Activated naive CD4-positive, alpha-beta T cell treated with anti-CD3 and anti-CD28 coated beads for 36 hours (primary cell): ENCODE results near the gene DISP1. TPM values are rescaled to one million over a fixed set of nuclear protein-coding genes. Genes with fewer than 3 reads are reported as not detected.

Source experiments
- CTCF ChIA-PET: fragments of 350-600 bp; sonication (Branson Sonifier 250); formaldehyde crosslinking; loops from one replicate; lab custom pipeline; 2021; ENCODE audit warnings: antibody characterized with exemption; lab: Charles Lee
- DNase-seq: peaks from one replicate; pipeline ENCODE4 v3.0.0-alpha.2; 2020
- H3K27ac Mint-ChIP-seq: one replicate; pipeline ENCODE4 v1.8.0; 2021; ENCODE audit warnings: mild to moderate bottlenecking, mixed read lengths
- H3K27me3 Mint-ChIP-seq: one replicate; pipeline ENCODE4 v1.8.0; 2021; ENCODE audit warnings: low read depth, mixed read lengths
- H3K36me3 Mint-ChIP-seq: one replicate; pipeline ENCODE4 v1.8.0; 2021; ENCODE audit warnings: low read depth, mixed read lengths
- H3K4me1 Mint-ChIP-seq: one replicate; pipeline ENCODE4 v1.8.0; 2021; ENCODE audit warnings: low read depth, mixed read lengths
- H3K4me3 Mint-ChIP-seq: one replicate; pipeline ENCODE4 v1.8.0; 2021; ENCODE audit warnings: mild to moderate bottlenecking, moderate library complexity, mixed read lengths
- H3K9me3 Mint-ChIP-seq: one replicate; pipeline ENCODE4 v1.8.0; 2021; ENCODE audit warnings: mixed read lengths
- intact Hi-C: fragments of 100-400 bp; cut with micrococcal nuclease; formaldehyde crosslinking; loops from one replicate; pipeline ENCODE4 v1.15.1; 2023
- total RNA-seq, 2 experiments: library from RNA; stranded (reverse); gene quantifications; one replicate each; pipeline ENCODE4 v1.2.3, GENCODE V29; 2021

DISP1 gene
- total RNA-seq, 2 experiments from 2014 or later, result 0.93 to 0.94 TPM

GRCh38 chr1:222785529-222785928 lies 29.3 kb upstream of the DISP1 start:
- Mint-ChIP-seq H3K36me3 (no peaks in the 10 kb centered on the region), H3K27me3 (peaks cover 6% of the 10 kb centered on the region), H3K27ac (no peak overlapping the region), H3K9me3 (peaks cover 5% of the 10 kb centered on the region), H3K4me3 (no peak overlapping the region), H3K4me1 (peaks cover 5% of the 10 kb centered on the region)
- intact Hi-C loops, result no loop called here
- CTCF ChIA-PET, result interaction anchor here (1.6 kb wide), 1 partner anchor 338 kb away, joined by 4 read pairs; no protein-coding TSS in a partner anchor
- DNase-seq, result no peak

GRCh38 chr1:222786121-222786520 lies 28.7 kb upstream of the DISP1 start:
- peaks cover 6% of the 10 kb centered on the region for H3K4me1 Mint-ChIP-seq
- intact Hi-C loops, result no loop called here
- DNase-seq, result no peak
- peaks cover 6% of the 10 kb centered on the region for H3K27me3 Mint-ChIP-seq
- no peaks in the 10 kb centered on the region for H3K36me3 Mint-ChIP-seq
- no peak overlapping the region for H3K4me3 Mint-ChIP-seq
- no peak overlapping the region for H3K27ac Mint-ChIP-seq
- peaks cover 5% of the 10 kb centered on the region for H3K9me3 Mint-ChIP-seq
- CTCF ChIA-PET, result interaction anchor here (1.6 kb wide), 1 partner anchor 338 kb away, joined by 4 read pairs; no protein-coding TSS in a partner anchor

GRCh38 chr1:222787729-222788128 lies 27.1 kb upstream of the DISP1 start:
- H3K27ac Mint-ChIP-seq, result no peak overlapping the region
- DNase-seq, result no peak
- CTCF ChIA-PET, result no interaction called here

GRCh38 chr1:222788402-222789156 lies 26.3 kb upstream of the DISP1 start:
- no peak overlapping the region for H3K27ac Mint-ChIP-seq
- H3K4me1 Mint-ChIP-seq, result peaks cover 6% of the 10 kb centered on the region
- H3K36me3 Mint-ChIP-seq, result no peaks in the 10 kb centered on the region
- intact Hi-C loops, result no loop called here
- CTCF ChIA-PET, result interaction anchor here (1.0 kb wide), 1 partner anchor 293 kb away, joined by 3 read pairs; no protein-coding TSS in a partner anchor
- peaks cover 5% of the 10 kb centered on the region for H3K9me3 Mint-ChIP-seq
- no peak for DNase-seq
- H3K4me3 Mint-ChIP-seq, result no peak overlapping the region
- peaks cover 4% of the 10 kb centered on the region for H3K27me3 Mint-ChIP-seq

More at GRCh38 chr1:222787729-222788128, 27.1 kb upstream of the DISP1 start:
- H3K4me3 Mint-ChIP-seq, result no peak overlapping the region
- peaks cover 6% of the 10 kb centered on the region for H3K27me3 Mint-ChIP-seq
- peaks cover 6% of the 10 kb centered on the region for H3K4me1 Mint-ChIP-seq
- intact Hi-C loops, result no loop called here
- no peaks in the 10 kb centered on the region for H3K36me3 Mint-ChIP-seq
- peaks cover 5% of the 10 kb centered on the region for H3K9me3 Mint-ChIP-seq

- Mint-ChIP-seq H3K4me3 (no peak overlapping the region), H3K27me3 (no peaks in the 10 kb centered on the region), H3K9me3 (peaks cover 5% of the 10 kb centered on the region), H3K27ac (no peak overlapping the region), H3K4me1 (peaks cover 6% of the 10 kb centered on the region), H3K36me3 (no peaks in the 10 kb centered on the region)
- intact Hi-C loops, result loop anchor here (5.0 to 10.0 kb wide), 3 partner anchors 212 to 895 kb away; no protein-coding TSS in a partner anchor
- no peak for DNase-seq
- CTCF ChIA-PET, result no interaction called here
These were observed 24.7 kb upstream of the DISP1 start for GRCh38 chr1:222790115-222790514.

GRCh38 chr1:222790520-222790919 lies 24.3 kb upstream of the DISP1 start:
- intact Hi-C loops, result loop anchor here (5.0 to 10.0 kb wide), 3 partner anchors 212 to 894 kb away; no protein-coding TSS in a partner anchor
- CTCF ChIA-PET, result no interaction called here
- Mint-ChIP-seq H3K27ac (no peak overlapping the region), H3K27me3 (no peaks in the 10 kb centered on the region), H3K36me3 (no peaks in the 10 kb centered on the region), H3K9me3 (peaks cover 5% of the 10 kb centered on the region), H3K4me1 (peaks cover 6% of the 10 kb centered on the region), H3K4me3 (no peak overlapping the region)
- no peak for DNase-seq

GRCh38 chr1:222791006-222791710 lies 23.7 kb upstream of the DISP1 start:
- peaks cover 6% of the 10 kb centered on the region for H3K4me1 Mint-ChIP-seq
- no peaks in the 10 kb centered on the region for H3K27me3 Mint-ChIP-seq
- CTCF ChIA-PET, result interaction anchor here (1.2 kb wide), 1 partner anchor 299 kb away, joined by 4 read pairs; no protein-coding TSS in a partner anchor
- no peak overlapping the region for H3K27ac Mint-ChIP-seq
- H3K9me3 Mint-ChIP-seq, result peaks cover 5% of the 10 kb centered on the region
- intact Hi-C loops, result loop anchor here (5.0 to 10.0 kb wide), 3 partner anchors 211 to 894 kb away; no protein-coding TSS in a partner anchor
- H3K36me3 Mint-ChIP-seq, result no peaks in the 10 kb centered on the region
- DNase-seq, result no peak
- no peak overlapping the region for H3K4me3 Mint-ChIP-seq

GRCh38 chr1:222792744-222793143 lies 22.1 kb upstream of the DISP1 start:
- intact Hi-C loops, result loop anchor here (1.0 to 10.0 kb wide), 5 partner anchors 210 to 892 kb away; no protein-coding TSS in a partner anchor
- Mint-ChIP-seq H3K9me3 (peaks cover 5% of the 10 kb centered on the region), H3K36me3 (no peaks in the 10 kb centered on the region), H3K27ac (no peak overlapping the region), H3K4me1 (peaks cover 6% of the 10 kb centered on the region), H3K27me3 (no peaks in the 10 kb centered on the region), H3K4me3 (no peak overlapping the region)
- CTCF ChIA-PET, result interaction anchor here (0.8 to 1.6 kb wide), 5 partner anchors 23 to 297 kb away, joined by 3 to 22 read pairs (median 6); no protein-coding TSS in a partner anchor
- no peak for DNase-seq

GRCh38 chr1:222794656-222795474 lies 20.0 kb upstream of the DISP1 start:
- H3K36me3 Mint-ChIP-seq, result no peaks in the 10 kb centered on the region
- H3K4me1 Mint-ChIP-seq, result peaks cover 11% of the 10 kb centered on the region
- peaks cover 4% of the 10 kb centered on the region for H3K9me3 Mint-ChIP-seq
- intact Hi-C loops, result loop anchor here (5.0 to 10.0 kb wide), 3 partner anchors 207 to 890 kb away; no protein-coding TSS in a partner anchor
- H3K4me3 Mint-ChIP-seq, result no peak overlapping the region
- DNase-seq, result no peak
- CTCF ChIA-PET, result interaction anchor here (1.2 to 2.8 kb wide), 5 partner anchors 43 to 329 kb away, joined by 4 to 13 read pairs (median 9); no protein-coding TSS in a partner anchor
- H3K27ac Mint-ChIP-seq, result no peak overlapping the region
- no peaks in the 10 kb centered on the region for H3K27me3 Mint-ChIP-seq

GRCh38 chr1:222798116-222798515 lies 16.7 kb upstream of the DISP1 start:
- Mint-ChIP-seq H3K4me3 (no peak overlapping the region), H3K9me3 (no peaks in the 10 kb centered on the region), H3K27me3 (peaks cover 3% of the 10 kb centered on the region), H3K36me3 (no peaks in the 10 kb centered on the region), H3K27ac (no peak overlapping the region), H3K4me1 (peaks cover 5% of the 10 kb centered on the region)
- intact Hi-C loops, result loop anchor here (10.0 kb wide), 2 partner anchors 447 to 887 kb away; no protein-coding TSS in a partner anchor
- DNase-seq, result peak; percentile 17
- CTCF ChIA-PET, result interaction anchor here (0.6 to 1.9 kb wide), 8 partner anchors 57 to 929 kb away, joined by 3 to 7 read pairs (median 3); no protein-coding TSS in a partner anchor

- Mint-ChIP-seq H3K4me1 (peaks cover 5% of the 10 kb centered on the region), H3K27ac (no peak overlapping the region), H3K27me3 (peaks cover 3% of the 10 kb centered on the region), H3K36me3 (no peaks in the 10 kb centered on the region), H3K9me3 (no peaks in the 10 kb centered on the region), H3K4me3 (no peak overlapping the region)
- intact Hi-C loops, result loop anchor here (10.0 kb wide), 2 partner anchors 446 to 886 kb away; no protein-coding TSS in a partner anchor
- CTCF ChIA-PET, result interaction anchor here (0.7 to 1.9 kb wide), 2 partner anchors 291 to 325 kb away, joined by 3 to 7 read pairs; no protein-coding TSS in a partner anchor
- no peak for DNase-seq
These were observed 15.9 kb upstream of the DISP1 start for GRCh38 chr1:222798975-222799374.
